Measurements from ENCODE around the gene KLHL29.

KLHL29 gene

GRCh38 chr2:23423062-23423872, 38.3 kb downstream of the KLHL29 start:
- DNase-seq = no peak

GRCh38 chr2:23423873-23424680, 39.1 kb downstream of the KLHL29 start:
- no peak for DNase-seq

- DNase-seq = no peak
Observed at GRCh38 chr2:23425338-23425871, 40.4 kb downstream of the KLHL29 start.

- DNase-seq = no peak
Observed at GRCh38 chr2:23425885-23426262, 40.9 kb downstream of the KLHL29 start.

GRCh38 chr2:23426263-23426905, 41.4 kb downstream of the KLHL29 start:
- DNase-seq = no peak

GRCh38 chr2:23427350-23427749, 42.4 kb downstream of the KLHL29 start:
- no peak for DNase-seq

- DNase-seq = no peak
Observed at GRCh38 chr2:23427976-23428375, 43.0 kb downstream of the KLHL29 start.

- DNase-seq = no peak
Observed at GRCh38 chr2:23429036-23429435, 44.1 kb downstream of the KLHL29 start.

GRCh38 chr2:23430263-23430662, 45.3 kb downstream of the KLHL29 start:
- no peak for DNase-seq

GRCh38 chr2:23432531-23432930, 47.6 kb downstream of the KLHL29 start:
- DNase-seq = no peak

- no peak for DNase-seq
Observed at GRCh38 chr2:23433282-23433681, 48.3 kb downstream of the KLHL29 start.

GRCh38 chr2:23434721-23435121, 49.7 kb downstream of the KLHL29 start:
- no peak for DNase-seq

GRCh38 chr2:23435250-23436035, 50.5 kb downstream of the KLHL29 start:
- no peak for DNase-seq

GRCh38 chr2:23436346-23437098, 51.5 kb downstream of the KLHL29 start:
- DNase-seq = no peak

- no peak for DNase-seq
Observed at GRCh38 chr2:23441414-23441813, 56.4 kb downstream of the KLHL29 start.

- DNase-seq = no peak
Observed at GRCh38 chr2:23445450-23445868, 60.5 kb downstream of the KLHL29 start.

GRCh38 chr2:23446916-23447315, 61.9 kb downstream of the KLHL29 start:
- no peak for DNase-seq

GRCh38 chr2:23447405-23447804, 62.4 kb downstream of the KLHL29 start:
- no peak for DNase-seq

GRCh38 chr2:23448906-23449305, 63.9 kb downstream of the KLHL29 start:
- DNase-seq = no peak

- no peak for DNase-seq
Observed at GRCh38 chr2:23449413-23449812, 64.4 kb downstream of the KLHL29 start.

- no peak for DNase-seq
Observed at GRCh38 chr2:23449831-23450331, 64.9 kb downstream of the KLHL29 start.

Measured in central memory CD4-positive, alpha-beta T cell (primary cell).